Peyer's patch (tissue), 4 donors: ENCODE measurements around the gene TNS3.

Source experiments
- CTCF ChIP-seq, 6 experiments: fragments of 450-650 bp in 4 of 6; fragments of 200-600 bp in 2 of 6; sonication (generic) in 1 of 6; IDR thresholded peaks; one replicate each; pipeline ENCODE4 v1.5.1; 2017 to 2019; ENCODE audit warnings: antibody characterized with exemption in 6 of 6, mild to moderate bottlenecking in 3 of 6, moderate library complexity in 1 of 6
- POLR2A ChIP-seq, 2 donors: fragments of 450-650 bp; IDR thresholded peaks; one replicate each; pipeline ENCODE4 v1.5.1; 2017; ENCODE audit warnings: antibody characterized with exemption in 2 of 2, mild to moderate bottlenecking in 2 of 2, moderate library complexity in 2 of 2

- TF ChIP-seq CTCF (IDR thresholded peaks at IDR 0.05): no peak
- no peak for TF ChIP-seq POLR2A (IDR thresholded peaks at IDR 0.05)
Observed at GRCh38 chr7:47381134-47381495, 200.8 kb downstream of the TNS3 start.
